Body of pancreas (tissue), 4 donors: ENCODE measurements around the gene PLCG2. TPM values are rescaled to one million over a fixed set of nuclear protein-coding genes. Genes with fewer than 3 reads are reported as not detected.

ENCODE experiments used
- ATAC-seq: fragments of 150-250 bp; one replicate; pipeline ENCODE4 v1.9.1; 2016
- DNase-seq, 4 donors: peaks; one replicate each; pipeline ENCODE4 v3.0.0-alpha.2; 2019
- H3K27ac ChIP-seq, 4 donors: fragments of 200-600 bp; sonication (generic); 1 replicate in 3 of 4; 2 replicates in 1 of 4; pipeline versions ENCODE4 v1.5.1 to v1.6.1; 2016 to 2019; ENCODE audit warnings: mild to moderate bottlenecking in 1 of 4, mixed read lengths in 1 of 4, moderate library complexity in 1 of 4
- H3K27me3 ChIP-seq, 2 donors: fragments of 200-600 bp; sonication (generic); one replicate each; pipeline ENCODE4 v1.6.0; 2016; ENCODE audit warnings: mild to moderate bottlenecking in 1 of 2
- H3K36me3 ChIP-seq, 2 donors: fragments of 200-600 bp; sonication (generic); replicated peaks in 1 of 2; 2 replicates each; pipeline ENCODE4 v1.5.1; 2016; ENCODE audit warnings: low read depth in 2 of 2; ENCODE audit not compliant: insufficient read depth in 1 of 2
- H3K4me1 ChIP-seq: fragments of 200-600 bp; sonication (generic); one replicate; pipeline ENCODE4 v1.6.0; 2016
- H3K4me3 ChIP-seq, 2 donors: fragments of 200-600 bp; sonication (generic); 1 replicate in 1 of 2; 2 replicates in 1 of 2; pipeline ENCODE4 v1.5.1; 2016 to 2019
- H3K9me3 ChIP-seq, 3 donors: fragments of 200-600 bp; sonication (generic); 1 replicate in 2 of 3; 2 replicates in 1 of 3; pipeline ENCODE4 v1.5.1; 2016
- CTCF ChIP-seq, 7 experiments: fragments of 450-650 bp in 4 of 7; fragments of 200-600 bp in 3 of 7; sonication (generic) in 3 of 7; IDR thresholded peaks; one replicate each; pipeline ENCODE4 v1.5.1; 2016 to 2019; ENCODE audit warnings: antibody characterized with exemption in 7 of 7
- POLR2A ChIP-seq, 3 donors: fragments of 450-650 bp; IDR thresholded peaks; one replicate each; pipeline ENCODE4 v1.6.1; 2016; ENCODE audit warnings: antibody characterized with exemption in 3 of 3, mild to moderate bottlenecking in 2 of 3
- WGBS, 2 donors: methylation state at CpG; one replicate each; pipeline ENCODE4 v1.1.5; 2017; 5-methylcytosine and 5-hydroxymethylcytosine counted together
- intact Hi-C: fragments of 100-400 bp; cut with DNase I; formaldehyde crosslinking; loops from one replicate; pipeline ENCODE4 v1.15.1; 2023
- total RNA-seq, 2 donors: library from RNA; depleted of rRNA; stranded (reverse); fragments of >200 nt; gene quantifications; one replicate each; pipeline ENCODE4 v1.1.0, GENCODE V29; 2016

PLCG2 gene
- total RNA-seq, 2 donors from 2014 or later = 6.7 to 9.6 TPM

- ATAC-seq = peak; percentile 46
- Histone ChIP-seq H3K27me3 (no peaks in the 10 kb centered on the region), H3K27ac (peak overlapping the region in 3 of 4 donors; percentile 30 to 77 (median 62)), H3K36me3 (no peaks in the 10 kb centered on the region), H3K9me3 (no peaks in the 10 kb centered on the region), H3K4me3 (peak overlapping the region in 1 of 2 donors; percentile 39), H3K4me1 (peaks cover 17% of the 10 kb centered on the region)
- peak; percentile 27 to 38 (median 34) for DNase-seq
- TF ChIP-seq POLR2A (IDR thresholded peaks at IDR 0.05) = peak in 1 of 3 donors; percentile 22
- no peak for TF ChIP-seq CTCF (IDR thresholded peaks at IDR 0.05)
- intact Hi-C loops = no loop called here
- WGBS, 2 donors = 0 to 4% methylated on average over 3 to 54 of the region's 58 CpGs
Measured at GRCh38 chr16:81779536-81780320, 637 bp downstream of the PLCG2 start.

- H3K4me3 ChIP-seq = no peak overlapping the region
- WGBS, 2 donors = 50 to 59% methylated on average over 5 to 8 of the region's 8 CpGs
- ATAC-seq (no peak), DNase-seq (no peak)
- no peaks in the 10 kb centered on the region for H3K9me3 ChIP-seq
- no peaks in the 10 kb centered on the region for H3K36me3 ChIP-seq
- H3K4me1 ChIP-seq = peaks cover 17% of the 10 kb centered on the region
- TF ChIP-seq CTCF (IDR thresholded peaks at IDR 0.05) = no peak
- TF ChIP-seq POLR2A (IDR thresholded peaks at IDR 0.05) = no peak
- intact Hi-C loops = no loop called here
- H3K27ac ChIP-seq = peak overlapping the region in 1 of 4 donors; percentile 77
- no peaks in the 10 kb centered on the region for H3K27me3 ChIP-seq
Measured at GRCh38 chr16:81780350-81780749, 1.3 kb downstream of the PLCG2 start.

GRCh38 chr16:81782236-81782635, 3.1 kb downstream of the PLCG2 start:
- DNase-seq = no peak
- Histone ChIP-seq H3K9me3 (no peaks in the 10 kb centered on the region), H3K4me3 (no peak overlapping the region), H3K27me3 (no peaks in the 10 kb centered on the region), H3K4me1 (peaks cover 17% of the 10 kb centered on the region), H3K27ac (no peak overlapping the region), H3K36me3 (no peaks in the 10 kb centered on the region)
- TF ChIP-seq POLR2A (IDR thresholded peaks at IDR 0.05) (no peak), CTCF (IDR thresholded peaks at IDR 0.05) (no peak)
- no peak for ATAC-seq
- intact Hi-C loops = no loop called here
- 80 to 85% methylated on average over 3 of the region's 3 CpGs for WGBS, 2 donors

GRCh38 chr16:81784072-81784795, 5.1 kb downstream of the PLCG2 start:
- no peaks in the 10 kb centered on the region for H3K36me3 ChIP-seq
- DNase-seq (no peak), ATAC-seq (no peak)
- 27 to 35% methylated on average over 2 to 3 of the region's 3 CpGs for WGBS, 2 donors
- no peaks in the 10 kb centered on the region for H3K9me3 ChIP-seq
- intact Hi-C loops = no loop called here
- TF ChIP-seq POLR2A (IDR thresholded peaks at IDR 0.05) (no peak), CTCF (IDR thresholded peaks at IDR 0.05) (no peak)
- peaks cover 17% of the 10 kb centered on the region for H3K4me1 ChIP-seq
- H3K4me3 ChIP-seq = no peak overlapping the region
- no peak overlapping the region for H3K27ac ChIP-seq
- H3K27me3 ChIP-seq = no peaks in the 10 kb centered on the region
